GM21786 (cell line): ENCODE measurements around the gene MRTFB.

Experiments
- ATAC-seq: cut with Tn5 transposase; IDR thresholded peaks from one replicate; pipeline ENCODE4 v1.9.1; 2021; ENCODE audit not compliant: unreplicated experiment

The MRTFB gene

GRCh38 chr16:14304891-14305460 is 233.9 kb downstream of the MRTFB start:
- ATAC-seq = no peak

DNA sequence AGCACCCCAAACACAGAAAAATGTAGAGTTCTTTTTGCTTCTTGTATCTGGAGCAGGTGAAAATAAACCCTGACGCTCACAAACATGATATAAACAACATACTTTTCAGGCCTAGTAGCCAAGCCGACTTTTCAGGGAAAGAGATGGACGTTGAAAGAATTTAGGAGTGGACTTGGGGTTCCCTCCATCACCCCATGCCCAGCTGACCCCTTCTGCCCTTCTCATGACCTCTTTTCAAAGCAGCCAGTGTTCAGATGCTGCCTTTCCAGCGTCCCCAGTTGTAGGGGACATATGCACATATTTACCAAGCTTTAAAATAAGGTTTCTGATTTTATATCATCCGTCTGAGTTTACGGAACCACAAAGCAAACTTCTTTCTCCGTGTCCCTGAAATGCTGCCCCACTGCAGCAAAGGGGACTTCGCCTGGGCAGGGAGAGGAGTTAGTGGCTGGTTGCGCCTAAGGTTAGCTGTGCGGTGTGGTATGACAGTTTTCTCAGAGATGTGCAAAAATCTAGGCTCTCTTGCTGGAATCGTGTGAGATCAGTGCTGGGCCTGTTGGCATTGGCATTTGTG is 235.5 kb downstream of the MRTFB start:
- ATAC-seq = no peak

DNA sequence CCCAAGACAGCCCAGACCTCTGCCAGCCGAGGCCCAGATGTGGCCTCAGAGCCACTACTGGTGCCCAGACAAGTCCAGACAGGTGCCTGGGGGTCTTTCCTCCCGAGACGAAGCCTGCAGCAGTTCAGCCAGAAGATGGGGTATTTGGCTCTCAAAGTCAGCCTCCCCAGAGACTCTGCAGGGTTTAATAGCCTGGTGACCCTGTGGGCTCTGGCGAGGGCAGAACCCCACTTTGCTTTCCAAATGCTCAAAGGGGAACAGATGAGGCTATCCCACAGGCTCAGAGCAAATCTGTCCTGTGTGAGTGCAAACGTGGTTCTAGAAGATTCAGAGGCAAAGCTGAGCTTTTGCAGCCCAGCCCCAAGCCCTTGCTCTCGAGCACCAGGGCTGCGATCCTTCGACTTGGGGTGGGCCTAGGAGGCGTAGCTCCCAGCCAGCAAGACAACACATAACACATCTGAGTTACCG is 236.0 kb downstream of the MRTFB start:
- no peak for ATAC-seq

- ATAC-seq = no peak
Measured at GRCh38 chr16:14307527-14308367, 236.6 kb downstream of the MRTFB start.

GRCh38 chr16:14308368-14308723 is 237.2 kb downstream of the MRTFB start:
- ATAC-seq = no peak

GRCh38 chr16:14309001-14309886 is 238.1 kb downstream of the MRTFB start:
- no peak for ATAC-seq

- no peak for ATAC-seq
Measured at GRCh38 chr16:14309906-14310305, 238.8 kb downstream of the MRTFB start.

DNA sequence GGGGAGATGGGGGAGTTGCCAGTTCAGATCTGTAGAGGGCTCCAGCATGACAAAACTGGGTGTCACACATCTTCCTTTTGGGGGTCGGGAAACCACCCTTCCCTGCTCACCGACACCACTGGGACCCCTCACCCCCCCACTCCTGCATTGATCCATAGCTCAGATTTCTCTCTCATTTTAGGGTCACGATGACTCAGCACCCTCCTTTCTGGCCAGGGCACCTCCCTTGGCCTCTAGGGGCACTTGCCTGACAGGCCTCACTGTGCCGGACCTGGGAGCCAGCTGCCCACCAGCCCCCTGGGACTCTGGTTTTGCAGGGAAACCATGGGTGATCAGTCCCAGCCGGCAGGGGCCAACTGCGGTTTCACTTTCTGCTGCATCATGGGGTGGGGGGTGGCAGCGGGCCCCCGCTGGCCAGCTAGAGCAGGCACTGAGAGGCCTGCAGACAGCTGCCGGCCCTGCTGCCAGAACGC is 239.4 kb downstream of the MRTFB start:
- peak; percentile 67 for ATAC-seq

GRCh38 chr16:14314116-14314515 is 243.0 kb downstream of the MRTFB start:
- no peak for ATAC-seq

DNA sequence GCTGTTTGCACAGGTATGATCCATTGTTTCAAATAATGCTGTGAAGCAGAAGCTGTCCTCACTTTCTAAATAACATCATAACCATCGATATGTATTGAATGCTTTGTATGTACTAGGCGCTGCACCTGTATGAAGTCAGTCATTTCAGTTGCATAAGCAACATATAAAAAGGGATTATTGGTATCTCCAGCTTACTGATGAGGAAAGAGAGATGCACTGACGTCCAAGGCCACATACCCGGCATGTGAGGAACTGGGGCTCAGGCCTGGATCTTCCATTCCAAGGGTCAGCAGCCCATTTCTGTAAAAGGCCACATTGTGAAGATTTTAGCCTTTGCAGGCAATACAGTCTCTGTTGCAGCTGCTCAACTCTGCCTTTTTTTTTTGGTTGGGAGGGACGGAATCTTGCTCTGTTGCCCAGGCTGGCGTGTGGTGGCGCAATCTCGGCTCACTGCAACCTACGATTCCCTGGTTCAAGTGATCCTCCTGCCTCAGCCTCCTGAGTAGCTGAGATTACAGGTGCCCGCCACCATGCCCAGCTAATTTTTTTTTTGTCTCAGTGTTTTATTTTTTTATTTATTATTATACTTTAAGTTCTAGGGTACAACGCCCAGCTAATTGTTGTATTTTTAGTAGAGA is 244.7 kb downstream of the MRTFB start:
- no peak for ATAC-seq
